Neural progenitor cell (in vitro differentiated cells): ENCODE measurements around the gene ZNF273. TPM values are rescaled to one million over a fixed set of nuclear protein-coding genes. Genes with fewer than 3 reads are reported as not detected.

Experiments
- DNase-seq: peaks from one replicate; pipeline ENCODE4 v3.0.0-alpha.2; 2016; ENCODE audit warnings: low spot score
- H2AFZ ChIP-seq: fragments of 200-600 bp; sonication (generic); replicated peaks from 2 replicates; pipeline ENCODE4 v1.6.1; 2016; ENCODE audit warnings: antibody characterized with exemption
- H3F3A ChIP-seq: fragments of 200-600 bp; sonication (generic); 2 replicates; pipeline ENCODE4 v1.6.1; 2016; ENCODE audit warnings: antibody characterized with exemption, low read depth
- H3K27ac ChIP-seq: fragments of 200-600 bp; sonication (generic); 2 replicates; pipeline ENCODE4 v1.5.1; 2016; ENCODE audit warnings: mild to moderate bottlenecking
- H3K27me3 ChIP-seq: fragments of 200-600 bp; sonication (generic); 2 replicates; pipeline ENCODE4 v1.6.1; 2016; ENCODE audit warnings: mild to moderate bottlenecking, moderate library complexity
- H3K36me3 ChIP-seq: fragments of 200-600 bp; sonication (generic); 2 replicates; pipeline ENCODE4 v1.5.1; 2016
- H3K4me1 ChIP-seq: fragments of 200-600 bp; sonication (generic); 2 replicates; pipeline ENCODE4 v1.6.1; 2016; ENCODE audit warnings: mixed run types
- H3K4me2 ChIP-seq: fragments of 200-600 bp; sonication (generic); 2 replicates; pipeline ENCODE4 v1.6.1; 2016
- H3K4me3 ChIP-seq: fragments of 200-600 bp; sonication (generic); 2 replicates; pipeline ENCODE4 v1.5.1; 2016
- H3K79me2 ChIP-seq: fragments of 200-600 bp; sonication (generic); 2 replicates; pipeline ENCODE4 v1.6.1; 2016; ENCODE audit warnings: low read depth
- H3K9ac ChIP-seq: fragments of 200-600 bp; sonication (generic); 2 replicates; pipeline ENCODE4 v1.6.1; 2016
- H3K9me3 ChIP-seq: fragments of 200-600 bp; sonication (generic); 2 replicates; pipeline ENCODE4 v1.5.1; 2016; ENCODE audit warnings: low read depth
- H4K20me1 ChIP-seq: fragments of 200-600 bp; sonication (generic); 2 replicates; pipeline ENCODE4 v1.6.1; 2016; ENCODE audit warnings: low read depth
- H3K27ac Mint-ChIP-seq: 3 replicates; pipeline ENCODE4 v1.8.0; 2021; ENCODE audit warnings: mixed read lengths
- H3K27me3 Mint-ChIP-seq: 2 replicates; pipeline ENCODE4 v1.8.0; 2022; ENCODE audit warnings: low read depth, mild to moderate bottlenecking, inconsistent platforms, moderate library complexity, mixed read lengths; ENCODE audit not compliant: insufficient read depth
- H3K36me3 Mint-ChIP-seq: 3 replicates; pipeline ENCODE4 v1.8.0; 2021; ENCODE audit warnings: mixed read lengths
- H3K4me1 Mint-ChIP-seq: 3 replicates; pipeline ENCODE4 v1.8.0; 2021; ENCODE audit warnings: mixed read lengths
- H3K4me3 Mint-ChIP-seq: 3 replicates; pipeline ENCODE4 v1.8.0; 2021; ENCODE audit warnings: mild to moderate bottlenecking, moderate library complexity, mixed read lengths
- H3K9me3 Mint-ChIP-seq: 3 replicates; pipeline ENCODE4 v1.8.0; 2020; ENCODE audit warnings: mixed read lengths
- EZH2 ChIP-seq: fragments of 200-600 bp; sonication (generic); IDR thresholded peaks from 2 replicates; pipeline ENCODE4 v1.6.1; 2017; ENCODE audit warnings: antibody characterized with exemption, mild to moderate bottlenecking, moderate library complexity
- EZH2phosphoT487 ChIP-seq: fragments of 200-600 bp; sonication (generic); IDR thresholded peaks from 2 replicates; pipeline ENCODE4 v1.6.1; 2017; ENCODE audit warnings: antibody characterized with exemption
- total RNA-seq: library from RNA; depleted of rRNA; stranded (reverse); fragments of >200 nt; gene quantifications from 2 replicates; pipeline ENCODE4 v1.2.3, GENCODE V29; 2015; ENCODE audit warnings: low replicate concordance
- TF ChIP-seq, protein P1 (sequence below): fragments of 200-600 bp; sonication (generic); IDR thresholded peaks from 2 replicates; pipeline ENCODE4 v1.5.1; 2017; ENCODE audit warnings: antibody characterized with exemption, mild to moderate bottlenecking

ZNF273 gene
- total RNA-seq, 1 donor from 2014 or later, result 36.5 TPM

DNA sequence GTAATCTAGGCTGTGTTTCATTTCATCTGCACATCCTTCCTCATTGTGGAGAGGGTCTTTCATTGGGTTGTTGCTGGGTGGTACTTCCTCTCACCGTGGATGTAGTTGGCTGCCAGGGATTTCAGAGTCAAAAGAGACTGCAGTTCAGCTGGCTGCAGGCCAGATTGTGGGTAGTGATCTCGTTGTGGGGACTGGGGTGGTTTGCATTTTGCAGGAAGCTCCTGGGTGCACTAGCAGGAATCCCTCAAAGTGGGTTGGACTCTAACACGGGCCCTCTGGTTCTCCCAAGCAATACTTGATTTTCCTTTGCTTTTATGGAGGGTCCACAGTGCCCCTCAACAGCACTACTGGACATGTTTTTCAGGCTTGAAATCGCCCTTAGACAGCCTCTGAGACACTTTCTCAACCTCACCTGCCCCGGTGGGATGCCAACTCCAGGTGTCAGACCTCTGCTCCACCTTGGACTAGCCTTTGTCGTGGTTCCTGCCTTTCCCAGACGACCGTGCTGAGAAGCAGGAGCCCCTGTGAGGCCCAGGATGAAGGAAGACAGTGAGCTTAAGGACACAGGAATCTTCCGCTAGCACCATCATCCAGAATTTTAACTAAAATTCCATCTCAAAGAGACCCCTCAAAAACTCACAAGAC is 23.9 kb upstream of the ZNF273 start:
- Histone ChIP-seq H3K9me3 (no peaks in the 10 kb centered on the region), H3F3A (no peaks in the 10 kb centered on the region), H3K4me3 (no peak overlapping the region), H3K36me3 (no peaks in the 10 kb centered on the region), H3K4me1 (no peaks in the 10 kb centered on the region), H3K4me2 (no peak overlapping the region), H2AFZ (no peak overlapping the region), H4K20me1 (no peaks in the 10 kb centered on the region), H3K27me3 (no peaks in the 10 kb centered on the region), H3K79me2 (no peaks in the 10 kb centered on the region), H3K27ac (no peak overlapping the region), H3K9ac (no peak overlapping the region)
- DNase-seq, result no peak
- Mint-ChIP-seq H3K4me3 (no peak overlapping the region), H3K9me3 (peaks cover 70% of the 10 kb centered on the region), H3K36me3 (peaks cover 2% of the 10 kb centered on the region), H3K27me3 (peaks cover 15% of the 10 kb centered on the region), H3K27ac (no peak overlapping the region), H3K4me1 (peaks cover 3% of the 10 kb centered on the region)
- TF ChIP-seq EZH2phosphoT487 (no peak), EZH2 (no peak)
- TF ChIP-seq, protein P1, sequence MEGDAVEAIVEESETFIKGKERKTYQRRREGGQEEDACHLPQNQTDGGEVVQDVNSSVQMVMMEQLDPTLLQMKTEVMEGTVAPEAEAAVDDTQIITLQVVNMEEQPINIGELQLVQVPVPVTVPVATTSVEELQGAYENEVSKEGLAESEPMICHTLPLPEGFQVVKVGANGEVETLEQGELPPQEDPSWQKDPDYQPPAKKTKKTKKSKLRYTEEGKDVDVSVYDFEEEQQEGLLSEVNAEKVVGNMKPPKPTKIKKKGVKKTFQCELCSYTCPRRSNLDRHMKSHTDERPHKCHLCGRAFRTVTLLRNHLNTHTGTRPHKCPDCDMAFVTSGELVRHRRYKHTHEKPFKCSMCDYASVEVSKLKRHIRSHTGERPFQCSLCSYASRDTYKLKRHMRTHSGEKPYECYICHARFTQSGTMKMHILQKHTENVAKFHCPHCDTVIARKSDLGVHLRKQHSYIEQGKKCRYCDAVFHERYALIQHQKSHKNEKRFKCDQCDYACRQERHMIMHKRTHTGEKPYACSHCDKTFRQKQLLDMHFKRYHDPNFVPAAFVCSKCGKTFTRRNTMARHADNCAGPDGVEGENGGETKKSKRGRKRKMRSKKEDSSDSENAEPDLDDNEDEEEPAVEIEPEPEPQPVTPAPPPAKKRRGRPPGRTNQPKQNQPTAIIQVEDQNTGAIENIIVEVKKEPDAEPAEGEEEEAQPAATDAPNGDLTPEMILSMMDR, result no peak

- Histone ChIP-seq H3K27me3 (no peaks in the 10 kb centered on the region), H3K4me1 (no peaks in the 10 kb centered on the region), H3K4me2 (no peak overlapping the region), H3F3A (no peaks in the 10 kb centered on the region), H3K27ac (no peak overlapping the region), H2AFZ (no peak overlapping the region), H3K79me2 (no peaks in the 10 kb centered on the region), H4K20me1 (no peaks in the 10 kb centered on the region), H3K4me3 (no peak overlapping the region), H3K9ac (no peak overlapping the region), H3K36me3 (no peaks in the 10 kb centered on the region), H3K9me3 (no peaks in the 10 kb centered on the region)
- H3K27me3 Mint-ChIP-seq, result peaks cover 17% of the 10 kb centered on the region
- no peak overlapping the region for H3K27ac Mint-ChIP-seq
- H3K4me3 Mint-ChIP-seq, result no peak overlapping the region
- DNase-seq, result no peak
- H3K9me3 Mint-ChIP-seq, result peaks cover 76% of the 10 kb centered on the region
- peaks cover 3% of the 10 kb centered on the region for H3K4me1 Mint-ChIP-seq
- no peak for TF ChIP-seq EZH2phosphoT487
- TF ChIP-seq EZH2, result no peak
- TF ChIP-seq, protein P1, result no peak
- peaks cover 2% of the 10 kb centered on the region for H3K36me3 Mint-ChIP-seq
Observed at GRCh38 chr7:64879800-64880199, 23.3 kb upstream of the ZNF273 start.

DNA sequence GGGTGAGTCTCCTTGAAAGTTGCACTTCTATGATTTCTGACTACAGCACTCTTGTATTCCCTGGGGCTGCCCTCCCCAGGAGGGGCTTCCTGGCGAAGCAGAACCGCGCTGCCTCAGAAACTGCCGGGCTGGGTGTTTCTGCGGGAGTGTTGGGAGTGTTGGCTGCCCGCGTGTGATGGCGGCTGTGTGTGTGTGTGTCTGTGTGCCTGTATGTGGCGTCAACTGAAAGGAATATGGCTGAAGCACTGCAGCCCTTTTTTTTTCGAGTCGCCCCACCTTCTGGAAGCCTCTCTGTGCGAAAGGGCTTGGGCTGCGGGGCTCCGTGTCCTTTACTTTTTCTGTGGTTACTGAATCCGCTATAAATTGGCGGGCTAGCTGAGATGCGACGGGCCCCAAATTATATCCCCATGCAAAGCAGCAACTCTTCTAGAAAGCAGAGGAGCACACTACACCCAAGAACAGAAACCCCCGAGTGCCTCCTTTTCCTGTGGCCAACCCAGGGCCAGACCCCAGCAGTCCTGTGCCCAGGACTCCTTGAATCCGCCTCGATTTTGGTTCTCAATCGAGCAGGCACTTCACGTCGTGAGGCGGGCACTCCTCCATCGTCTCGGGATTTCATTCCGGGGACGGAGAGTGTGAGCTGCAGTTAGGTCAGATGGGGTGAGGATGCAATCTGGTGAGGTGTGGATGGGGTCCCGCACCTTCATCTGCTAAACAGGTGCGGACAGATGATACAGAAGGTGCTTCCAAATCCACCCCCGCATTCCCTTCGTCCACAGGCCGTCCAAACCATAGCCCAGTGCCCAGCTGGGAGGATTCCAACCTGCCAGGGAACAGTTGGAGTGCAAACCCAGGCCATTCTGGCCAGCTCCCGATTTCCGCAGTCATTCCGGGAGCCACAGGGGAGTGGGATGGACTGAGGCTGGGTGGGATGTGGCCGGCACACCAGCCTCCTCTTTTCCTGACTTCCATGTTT is 22.5 kb upstream of the ZNF273 start:
- Histone ChIP-seq H3F3A (no peaks in the 10 kb centered on the region), H3K79me2 (no peaks in the 10 kb centered on the region), H3K4me1 (no peaks in the 10 kb centered on the region), H3K9ac (no peak overlapping the region), H3K4me3 (no peak overlapping the region), H3K9me3 (no peaks in the 10 kb centered on the region), H2AFZ (no peak overlapping the region), H4K20me1 (no peaks in the 10 kb centered on the region), H3K36me3 (no peaks in the 10 kb centered on the region), H3K27ac (no peak overlapping the region), H3K4me2 (no peak overlapping the region), H3K27me3 (no peaks in the 10 kb centered on the region)
- Mint-ChIP-seq H3K4me1 (peaks cover 3% of the 10 kb centered on the region), H3K4me3 (no peak overlapping the region), H3K9me3 (peaks cover 77% of the 10 kb centered on the region), H3K36me3 (peaks cover 2% of the 10 kb centered on the region), H3K27me3 (peaks cover 24% of the 10 kb centered on the region), H3K27ac (no peak overlapping the region)
- no peak for DNase-seq
- TF ChIP-seq, protein P1, result no peak
- no peak for TF ChIP-seq EZH2phosphoT487
